PC-3 (cell line): Measurements from ENCODE around the gene EFNA5. TPM values are rescaled to one million over a fixed set of nuclear protein-coding genes. Genes with fewer than 3 reads are reported as not detected.

Experiments
- ATAC-seq: fragments of 200-7000 bp; cut with Tn5 transposase; 2 replicates; pipeline ENCODE4 v1.9.1; 2020; ENCODE audit warnings: mild to moderate bottlenecking, moderate library complexity
- BruUV-seq: library from RNA; stranded (reverse); fragments of 400-500 nt; replicated peaks from 2 replicates; lab custom pipeline; 2021; lab: Mats Ljungman, UMichigan
- CTCF ChIA-PET: fragments of 300-600 bp; sonication (Branson Sonifier 250); formaldehyde crosslinking; loops from one replicate; lab custom pipeline; 2022; ENCODE audit warnings: antibody characterized with exemption; lab: Charles Lee
- POLR2A ChIA-PET: fragments of 300-600 bp; sonication (Branson Sonifier 250); formaldehyde crosslinking; loops from one replicate; lab custom pipeline; 2022; ENCODE audit warnings: antibody characterized with exemption; ENCODE audit not compliant: unreplicated experiment; lab: Charles Lee
- DNase-seq: peaks from one replicate; pipeline ENCODE4 v3.0.0-alpha.2; 2015
- H2AFZ ChIP-seq: fragments of 300-600 bp; sonication (generic); 2 replicates; pipeline ENCODE4 v1.6.0; 2016; ENCODE audit warnings: antibody characterized with exemption, low read length
- H3F3A ChIP-seq: fragments of 300-600 bp; sonication (generic); one replicate; pipeline ENCODE4 v1.6.0; 2017; ENCODE audit warnings: antibody characterized with exemption, low read length, control low read depth, mild to moderate bottlenecking; ENCODE audit not compliant: unreplicated experiment
- H3K27ac ChIP-seq: fragments of 300-600 bp; sonication (generic); 2 replicates; pipeline ENCODE4 v1.5.1; 2016; ENCODE audit warnings: mild to moderate bottlenecking, low read length
- H3K27me3 ChIP-seq: fragments of 300-600 bp; sonication (generic); 2 replicates; pipeline ENCODE4 v1.6.1; 2016; ENCODE audit warnings: low read length, mixed read lengths
- H3K36me3 ChIP-seq: fragments of 300-600 bp; sonication (generic); 2 replicates; pipeline ENCODE4 v1.6.1; 2016; ENCODE audit warnings: low read depth, mixed run types, low read length, mixed read lengths
- H3K4me1 ChIP-seq: fragments of 300-600 bp; sonication (generic); 2 replicates; pipeline ENCODE4 v1.5.1; 2016; ENCODE audit warnings: low read length; ENCODE audit not compliant: insufficient read depth
- H3K4me2 ChIP-seq: fragments of 300-600 bp; sonication (generic); 2 replicates; pipeline ENCODE4 v1.6.0; 2016; ENCODE audit warnings: low read length
- H3K4me3 ChIP-seq: fragments of 300-600 bp; sonication (generic); 2 replicates; pipeline ENCODE4 v1.5.1; 2016; ENCODE audit warnings: mild to moderate bottlenecking, low read length, mixed read lengths
- H3K79me2 ChIP-seq: fragments of 300-600 bp; sonication (generic); 2 replicates; pipeline ENCODE4 v1.6.1; 2017; ENCODE audit warnings: low read length, mixed read lengths
- H3K9ac ChIP-seq: fragments of 300-600 bp; sonication (generic); 2 replicates; pipeline ENCODE4 v1.6.0; 2016; ENCODE audit warnings: mild to moderate bottlenecking, low read length
- H3K9me2 ChIP-seq: fragments of 300-600 bp; sonication (generic); replicated peaks from 2 replicates; pipeline ENCODE4 v1.6.1; 2016; ENCODE audit warnings: mixed run types, low read length, mixed read lengths
- H3K9me3 ChIP-seq: fragments of 300-600 bp; sonication (generic); 2 replicates; pipeline ENCODE4 v1.6.1; 2016; ENCODE audit warnings: low read length, mixed read lengths
- H4K20me1 ChIP-seq: fragments of 300-600 bp; sonication (generic); 2 replicates; pipeline ENCODE4 v1.6.1; 2016; ENCODE audit warnings: low read length, mixed read lengths
- CTCF ChIP-seq: fragments of 300-600 bp; sonication (generic); conservative IDR thresholded peaks from 2 replicates; pipeline ENCODE4 v1.5.1; 2017; ENCODE audit warnings: antibody characterized with exemption, low read depth, mild to moderate bottlenecking, low read length
- EZH2 ChIP-seq: fragments of 300-600 bp; sonication (generic); IDR thresholded peaks from one replicate; pipeline ENCODE4 v1.6.1; 2017; ENCODE audit warnings: antibody characterized with exemption, mild to moderate bottlenecking, low read length; ENCODE audit not compliant: unreplicated experiment
- EZH2phosphoT487 ChIP-seq: fragments of 300-600 bp; sonication (generic); IDR thresholded peaks from 2 replicates; pipeline ENCODE4 v1.6.1; 2018; ENCODE audit warnings: mild to moderate bottlenecking, antibody characterized with exemption, low read length, borderline replicate concordance
- intact Hi-C: fragments of 100-400 bp; cut with micrococcal nuclease; formaldehyde crosslinking; loops from 2 replicates; pipeline ENCODE4 v1.9.0; 2023
- total RNA-seq: library from RNA; depleted of rRNA; stranded (reverse); fragments of >200 nt; gene quantifications from 2 replicates; pipeline ENCODE4 v1.2.3, GENCODE V29; 2014

Gene EFNA5
- total RNA-seq, 1 experiment from 2014 or later = 5.4 TPM

DNA sequence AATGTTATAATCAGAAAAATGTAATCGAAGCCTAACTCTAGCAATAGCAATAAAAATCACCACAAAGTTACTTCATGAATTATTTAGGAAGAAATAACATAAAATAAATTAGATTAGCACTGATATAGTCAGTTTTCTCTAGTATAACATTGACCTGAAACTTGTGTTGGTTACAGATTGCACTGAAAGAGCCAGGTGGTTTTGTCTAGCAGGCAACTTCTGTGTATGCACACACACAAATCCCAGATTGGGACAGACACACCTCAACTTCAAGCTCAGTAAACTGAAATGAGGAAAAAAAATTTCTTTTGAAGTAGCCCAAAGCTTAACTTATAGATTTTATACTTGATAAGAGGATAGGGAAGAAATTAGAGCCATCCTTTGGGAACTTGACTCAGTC lies 129.3 kb downstream of the EFNA5 start:
- Histone ChIP-seq H3K4me2 (no peak overlapping the region), H2AFZ (no peak overlapping the region), H3F3A (peaks cover 3% of the 10 kb centered on the region), H3K9me2 (no peaks in the 10 kb centered on the region), H3K4me1 (peaks cover 18% of the 10 kb centered on the region), H3K4me3 (no peak overlapping the region), H3K27ac (no peak overlapping the region), H3K79me2 (peaks cover 36% of the 10 kb centered on the region), H4K20me1 (no peaks in the 10 kb centered on the region), H3K9ac (no peak overlapping the region), H3K9me3 (no peaks in the 10 kb centered on the region), H3K36me3 (no peaks in the 10 kb centered on the region), H3K27me3 (no peaks in the 10 kb centered on the region)
- ATAC-seq (no peak), DNase-seq (no peak)
- intact Hi-C loops = no loop called here
- no TSS peak for BruUV-seq
- ChIA-PET CTCF (no interaction called here), POLR2A (no interaction called here)
- no peak for TF ChIP-seq EZH2phosphoT487
- TF ChIP-seq EZH2 = no peak
- TF ChIP-seq CTCF = no peak

GRCh38 chr5:107539726-107540330 lies 130.9 kb downstream of the EFNA5 start:
- Histone ChIP-seq H3K36me3 (no peaks in the 10 kb centered on the region), H3K4me1 (peaks cover 18% of the 10 kb centered on the region)
- CTCF ChIA-PET = interaction anchor here (1.1 kb wide), 1 partner anchor 32 kb away, joined by 3 read pairs; no protein-coding TSS in a partner anchor

DNA sequence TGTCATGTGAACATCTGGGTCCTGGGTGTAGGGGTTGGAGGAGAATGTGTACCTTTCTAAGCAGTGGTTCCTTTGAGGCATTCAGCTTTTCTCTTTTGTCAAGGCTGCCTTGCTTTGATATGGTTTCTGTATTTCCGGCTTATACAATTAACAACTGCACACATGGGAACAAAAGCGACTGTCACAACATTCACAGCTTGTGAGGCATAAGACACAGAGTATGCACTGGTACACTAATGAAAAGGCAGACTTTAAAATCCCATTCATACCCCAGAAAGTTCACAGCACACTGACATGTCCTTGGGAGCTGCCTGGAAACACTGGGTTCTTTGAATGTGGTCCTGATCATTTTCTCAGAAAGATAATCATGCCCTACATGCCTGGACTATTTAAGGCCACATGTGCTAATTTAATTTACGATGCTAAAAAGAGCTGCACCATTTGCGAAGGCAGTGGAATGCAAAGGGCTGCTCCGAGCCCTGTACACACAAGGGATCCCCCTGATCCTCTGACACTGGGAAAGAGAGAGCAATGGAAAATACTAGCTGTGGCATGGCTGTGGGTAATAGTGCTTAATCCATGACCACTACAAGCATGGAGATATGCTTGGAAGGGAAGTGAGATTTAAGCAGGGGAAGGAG lies 131.8 kb downstream of the EFNA5 start:
- ATAC-seq (no peak), DNase-seq (no peak)
- ChIA-PET CTCF (no interaction called here), POLR2A (no interaction called here)
- Histone ChIP-seq H3K9me3 (no peaks in the 10 kb centered on the region), H4K20me1 (no peaks in the 10 kb centered on the region), H3K27ac (no peak overlapping the region), H3K4me1 (peaks cover 18% of the 10 kb centered on the region), H3K9me2 (no peaks in the 10 kb centered on the region), H3K36me3 (no peaks in the 10 kb centered on the region), H3K27me3 (no peaks in the 10 kb centered on the region), H3K4me2 (no peak overlapping the region), H3F3A (peaks cover 3% of the 10 kb centered on the region), H3K4me3 (no peak overlapping the region), H3K9ac (no peak overlapping the region), H3K79me2 (peaks cover 15% of the 10 kb centered on the region; the same call in 1 of the 2 replicates), H2AFZ (no peak overlapping the region)
- TF ChIP-seq EZH2 = no peak
- no peak for TF ChIP-seq CTCF
- no TSS peak for BruUV-seq
- intact Hi-C loops = no loop called here

More at GRCh38 chr5:107539726-107540330, 130.9 kb downstream of the EFNA5 start:
- no peak for TF ChIP-seq EZH2phosphoT487
- Histone ChIP-seq H3K9me3 (no peaks in the 10 kb centered on the region), H3K27ac (no peak overlapping the region), H4K20me1 (no peaks in the 10 kb centered on the region), H3K79me2 (peaks cover 23% of the 10 kb centered on the region), H3K9ac (no peak overlapping the region), H2AFZ (no peak overlapping the region), H3K4me3 (no peak overlapping the region), H3F3A (peaks cover 3% of the 10 kb centered on the region), H3K27me3 (no peaks in the 10 kb centered on the region), H3K4me2 (no peak overlapping the region), H3K9me2 (no peaks in the 10 kb centered on the region)
- BruUV-seq = no TSS peak
- POLR2A ChIA-PET = no interaction called here
- intact Hi-C loops = no loop called here
- no peak for DNase-seq
- no peak for ATAC-seq
